ENCODE data around the gene EDEM2.
"Not testable (repeated sequence)": the region's sequence is repeated elsewhere in the genome, so short reads cannot be mapped to it uniquely, and the experiment has no call there.

EDEM2 gene

GRCh38 chr20:35122756-35123405 is 24.3 kb downstream of the EDEM2 start:
- no peak for DNase-seq

GRCh38 chr20:35121186-35121585 is 25.9 kb downstream of the EDEM2 start:
- no peak for DNase-seq

GRCh38 chr20:35120012-35120701 is 27.0 kb downstream of the EDEM2 start:
- peak; percentile 90 for DNase-seq

- DNase-seq = no peak
Observed at GRCh38 chr20:35117629-35118028, 29.5 kb downstream of the EDEM2 start.

GRCh38 chr20:35117196-35117595 is 29.9 kb downstream of the EDEM2 start:
- no peak for DNase-seq

- DNase-seq = no peak
Observed at GRCh38 chr20:35116258-35116657, 30.9 kb downstream of the EDEM2 start.

GRCh38 chr20:35115606-35116005 is 31.5 kb downstream of the EDEM2 start:
- no peak for DNase-seq

GRCh38 chr20:35112276-35112675 is 34.9 kb downstream of the EDEM2 start:
- not testable (repeated sequence) for DNase-seq

- DNase-seq = peak; percentile 86
Observed at GRCh38 chr20:35111141-35111888, 35.8 kb downstream of the EDEM2 start.

GRCh38 chr20:35108921-35109320 is 38.2 kb downstream of the EDEM2 start:
- no peak for DNase-seq

- DNase-seq = no peak
Observed at GRCh38 chr20:35106827-35107380, 40.2 kb downstream of the EDEM2 start.

GRCh38 chr20:35104685-35105295 is 42.3 kb downstream of the EDEM2 start:
- no peak for DNase-seq

- DNase-seq = no peak
Observed at GRCh38 chr20:35101620-35102019, 45.5 kb downstream of the EDEM2 start.

- DNase-seq = peak; percentile 60
Observed at GRCh38 chr20:35093267-35093884, 53.8 kb downstream of the EDEM2 start.

GRCh38 chr20:35092524-35093266 is 54.4 kb downstream of the EDEM2 start, which contains the start of gene TRPC4AP:
TSS of gene TRPC4AP (minus strand) at chr20:35092807. CDS start at chr20:35092781, 26 bp downstream.
- peak; percentile 84 for DNase-seq

GRCh38 chr20:35091816-35092523 is 55.2 kb downstream of the EDEM2 start:
- no peak for DNase-seq

- DNase-seq = no peak
Observed at GRCh38 chr20:35088231-35089145, 58.6 kb downstream of the EDEM2 start.

- no peak for DNase-seq
Observed at GRCh38 chr20:35087791-35088190, 59.3 kb downstream of the EDEM2 start.

GRCh38 chr20:35087355-35087754 is 59.8 kb downstream of the EDEM2 start:
- DNase-seq = no peak
